Ovary (tissue), 3 donors: Measurements from ENCODE around the gene ABCA10.

Experiments
- CTCF ChIP-seq, 3 donors: fragments of 450-650 bp in 2 of 3; fragments of 200-600 bp in 1 of 3; IDR thresholded peaks; one replicate each; pipeline versions ENCODE4 v1.5.1 to v1.8.0; 2016 to 2022; ENCODE audit warnings: antibody characterized with exemption in 3 of 3, mild to moderate bottlenecking in 1 of 3
- POLR2A ChIP-seq: fragments of 450-650 bp; IDR thresholded peaks from one replicate; pipeline ENCODE4 v1.6.1; 2017; ENCODE audit warnings: antibody characterized with exemption, mild to moderate bottlenecking, moderate library complexity
- donor health status: DM: no; HTN: no; CAD: no.

- TF ChIP-seq CTCF (IDR thresholded peaks at IDR 0.05), result no peak
- TF ChIP-seq POLR2A, result no peak
Measured at GRCh38 chr17:69192754-69193153, 35.9 kb downstream of the ABCA10 start.
